Measurements from ENCODE around the gene B4GALT6. TPM values are rescaled to one million over a fixed set of nuclear protein-coding genes. Genes with fewer than 3 reads are reported as not detected.

B4GALT6 gene
- total RNA-seq, 6 donors from 2014 or later, result 0.55 to 3.4 (median 1.8) TPM; not detected in 1

GRCh38 chr18:31610286-31611205, 73.8 kb downstream of the B4GALT6 start:
- no peaks in the 10 kb centered on the region for H3K27me3 ChIP-seq
- no peak for ATAC-seq (ENCODE audit: low FRiP score in 2 of 2)
- no peaks in the 10 kb centered on the region for H3K36me3 ChIP-seq
- WGBS, 2 donors, result 40 to 48% methylated on average over 8 of the region's 8 CpGs
- TF ChIP-seq POLR2AphosphoS5 (IDR thresholded peaks at IDR 0.05) (no peak), CTCF (IDR thresholded peaks at IDR 0.05) (no peak), EP300 (IDR thresholded peaks at IDR 0.05) (no peak), POLR2A (IDR thresholded peaks at IDR 0.05) (no peak)
- no peaks in the 10 kb centered on the region for H3K9me3 ChIP-seq
- no peak overlapping the region for H3K4me3 ChIP-seq
- no peaks in the 10 kb centered on the region for H3K4me1 ChIP-seq
- H3K27ac ChIP-seq, result no peak overlapping the region
- peak in 1 of 2 donors; percentile 28 for DNase-seq

- Histone ChIP-seq H3K27me3 (no peaks in the 10 kb centered on the region), H3K4me1 (no peaks in the 10 kb centered on the region), H3K4me3 (no peak overlapping the region), H3K36me3 (no peaks in the 10 kb centered on the region), H3K27ac (no peak overlapping the region), H3K9me3 (no peaks in the 10 kb centered on the region)
- no peak for TF ChIP-seq EP300 (IDR thresholded peaks at IDR 0.05)
- no peak for TF ChIP-seq POLR2A (IDR thresholded peaks at IDR 0.05)
- TF ChIP-seq POLR2AphosphoS5 (IDR thresholded peaks at IDR 0.05), result no peak
- TF ChIP-seq CTCF (IDR thresholded peaks at IDR 0.05), result no peak
- ATAC-seq (ENCODE audit: low FRiP score in 2 of 2), result no peak
- whole genome bisulfite sequencing, 2 donors, result 71 to 89% methylated on average over 2 of the region's 2 CpGs
- no peak for DNase-seq
Observed at GRCh38 chr18:31609886-31610285, 74.5 kb downstream of the B4GALT6 start.

GRCh38 chr18:31607384-31607783, 77.0 kb downstream of the B4GALT6 start:
- WGBS, 2 donors, result 64 to 65% methylated on average over 5 of the region's 5 CpGs
- ATAC-seq (ENCODE audit: low FRiP score in 2 of 2), result no peak

GRCh38 chr18:31606265-31606664, 78.1 kb downstream of the B4GALT6 start:
- WGBS, 2 donors, result 89% methylated on average over 2 of the region's 2 CpGs
- no peaks in the 10 kb centered on the region for H3K27me3 ChIP-seq
- no peak overlapping the region for H3K4me3 ChIP-seq
- H3K36me3 ChIP-seq, result no peaks in the 10 kb centered on the region
- no peak for TF ChIP-seq EP300 (IDR thresholded peaks at IDR 0.05)
- no peak for TF ChIP-seq CTCF (IDR thresholded peaks at IDR 0.05)
- no peak for TF ChIP-seq POLR2A (IDR thresholded peaks at IDR 0.05)
- TF ChIP-seq POLR2AphosphoS5 (IDR thresholded peaks at IDR 0.05), result no peak
- no peaks in the 10 kb centered on the region for H3K9me3 ChIP-seq
- ATAC-seq (ENCODE audit: low FRiP score in 2 of 2) (no peak), DNase-seq (no peak)
- H3K4me1 ChIP-seq, result no peaks in the 10 kb centered on the region
- no peak overlapping the region for H3K27ac ChIP-seq

More at GRCh38 chr18:31607384-31607783, 77.0 kb downstream of the B4GALT6 start:
- H3K27ac ChIP-seq, result no peak overlapping the region
- TF ChIP-seq POLR2A (IDR thresholded peaks at IDR 0.05) (no peak), CTCF (IDR thresholded peaks at IDR 0.05) (no peak), POLR2AphosphoS5 (IDR thresholded peaks at IDR 0.05) (no peak), EP300 (IDR thresholded peaks at IDR 0.05) (no peak)
- no peaks in the 10 kb centered on the region for H3K27me3 ChIP-seq
- no peaks in the 10 kb centered on the region for H3K4me1 ChIP-seq
- no peaks in the 10 kb centered on the region for H3K36me3 ChIP-seq
- H3K4me3 ChIP-seq, result no peak overlapping the region
- H3K9me3 ChIP-seq, result no peaks in the 10 kb centered on the region
- no peak for DNase-seq

Data from upper lobe of left lung (tissue), 6 donors.